Mammary epithelial cell (primary cell): ENCODE data around the gene TACO1.

Source experiments
- CTCF ChIP-seq, 2 donors: IDR thresholded peaks in 1 of 2; conservative IDR thresholded peaks in 1 of 2; 2 replicates each; pipeline ENCODE4 v1.5.1; 2011 to 2012; ENCODE audit warnings: inconsistent platforms in 2 of 2, low read length in 2 of 2, mild to moderate bottlenecking in 2 of 2, control low read depth in 1 of 2, low read depth in 1 of 2; ENCODE audit not compliant: insufficient read depth in 1 of 2; ENCODE audit errors: extremely low read depth in 1 of 2
- EZH2 ChIP-seq: IDR thresholded peaks from 2 replicates; pipeline ENCODE4 v1.6.1; 2012; ENCODE audit warnings: low read length, inconsistent platforms, borderline replicate concordance

GRCh38 chr17:63641692-63642448, 41.2 kb downstream of the TACO1 start:
- TF ChIP-seq CTCF (conservative IDR thresholded peaks at IDR 0.05 in 1 of 2, IDR thresholded peaks at IDR 0.05 in 1 of 2; ENCODE audit: extremely low read depth in 1 of 2, insufficient read depth in 1 of 2, low read depth in 1 of 2, low read length in 2 of 2) (no peak), EZH2 (no peak)
